Endometrial microvascular endothelial cells (primary cell): Measurements from ENCODE around the gene ESPN. TPM values are rescaled to one million over a fixed set of nuclear protein-coding genes. Genes with fewer than 3 reads are reported as not detected.
"Not testable (repeated sequence)": the region's sequence is repeated elsewhere in the genome, so short reads cannot be mapped to it uniquely, and the experiment has no call there.

ENCODE experiments used
- in situ Hi-C: cut with HindIII; loops from 2 replicates; pipeline ENCODE4 v1.10.0; 2017; ENCODE audit warnings: low sequenced_read_pairs, low pct_unique_long_range_greater_than_20kb; ENCODE audit errors: inconsistent ontology term
- total RNA-seq: library from RNA; depleted of rRNA; stranded (reverse); fragments of >200 nt; gene quantifications from one replicate; pipeline ENCODE4 v1.2.3, GENCODE V29; 2015; ENCODE audit errors: inconsistent ontology term

Gene ESPN
- total RNA-seq, 1 donor from 2014 or later, result 0.46 TPM

DNA sequence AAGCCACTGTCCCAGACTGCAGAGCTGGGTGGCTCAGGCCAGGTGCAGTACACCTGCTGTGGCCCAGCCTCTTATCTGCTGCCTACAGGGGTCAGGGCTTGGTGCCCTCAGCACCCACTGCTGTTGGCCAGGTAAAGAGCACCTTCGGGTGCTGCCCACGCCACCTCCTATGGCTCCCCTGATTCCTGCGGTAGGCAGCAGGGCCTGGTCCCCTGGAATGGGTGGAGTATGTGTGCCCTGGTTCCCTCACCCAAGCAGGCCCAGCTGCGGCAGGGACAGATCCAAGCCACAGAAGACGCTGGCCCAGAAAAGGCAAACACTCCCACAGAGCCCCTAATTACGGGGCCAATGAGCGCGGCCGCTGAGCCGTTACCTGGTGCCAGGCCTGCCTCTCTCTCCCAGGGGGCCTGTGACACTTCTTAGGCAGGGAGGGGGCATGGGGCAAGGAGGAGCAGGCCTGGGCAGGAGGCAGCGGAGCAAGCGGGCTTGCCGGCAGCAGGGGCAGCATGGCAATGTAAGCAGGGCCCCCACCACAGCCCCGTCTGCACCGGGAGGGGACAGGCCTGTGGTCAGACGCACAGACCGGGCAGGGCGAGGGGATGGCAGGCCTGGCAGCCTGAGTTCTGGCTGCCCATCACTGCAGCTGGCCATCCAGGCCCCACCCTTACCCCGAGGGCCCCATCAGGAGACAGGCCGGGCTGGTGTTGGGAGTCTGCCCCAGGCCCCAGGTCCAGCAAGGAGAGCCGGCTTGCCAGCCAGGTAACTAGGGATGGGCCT is 19.0 kb downstream of the ESPN start:
- in situ Hi-C loops, result no loop called here

DNA sequence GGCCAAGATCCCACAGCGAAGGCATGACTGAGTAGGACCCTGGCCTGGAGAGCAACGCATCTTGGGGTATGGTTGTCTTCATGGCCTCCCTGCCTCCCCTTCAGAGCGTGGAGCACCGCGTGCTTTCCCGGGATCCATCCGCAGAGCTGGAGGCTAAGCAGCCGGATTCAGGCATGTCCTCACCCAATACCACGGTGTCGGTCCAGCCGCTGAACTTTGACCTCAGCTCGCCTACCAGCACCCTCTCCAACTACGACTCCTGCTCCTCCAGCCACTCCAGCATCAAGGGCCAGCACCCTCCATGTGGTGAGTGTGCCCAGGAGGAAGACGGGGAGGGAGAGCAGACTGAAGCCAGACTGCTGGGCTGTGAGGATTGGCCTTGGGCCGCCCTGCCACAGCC is 19.8 kb downstream of the ESPN start:
- in situ Hi-C loops, result no loop called here

DNA sequence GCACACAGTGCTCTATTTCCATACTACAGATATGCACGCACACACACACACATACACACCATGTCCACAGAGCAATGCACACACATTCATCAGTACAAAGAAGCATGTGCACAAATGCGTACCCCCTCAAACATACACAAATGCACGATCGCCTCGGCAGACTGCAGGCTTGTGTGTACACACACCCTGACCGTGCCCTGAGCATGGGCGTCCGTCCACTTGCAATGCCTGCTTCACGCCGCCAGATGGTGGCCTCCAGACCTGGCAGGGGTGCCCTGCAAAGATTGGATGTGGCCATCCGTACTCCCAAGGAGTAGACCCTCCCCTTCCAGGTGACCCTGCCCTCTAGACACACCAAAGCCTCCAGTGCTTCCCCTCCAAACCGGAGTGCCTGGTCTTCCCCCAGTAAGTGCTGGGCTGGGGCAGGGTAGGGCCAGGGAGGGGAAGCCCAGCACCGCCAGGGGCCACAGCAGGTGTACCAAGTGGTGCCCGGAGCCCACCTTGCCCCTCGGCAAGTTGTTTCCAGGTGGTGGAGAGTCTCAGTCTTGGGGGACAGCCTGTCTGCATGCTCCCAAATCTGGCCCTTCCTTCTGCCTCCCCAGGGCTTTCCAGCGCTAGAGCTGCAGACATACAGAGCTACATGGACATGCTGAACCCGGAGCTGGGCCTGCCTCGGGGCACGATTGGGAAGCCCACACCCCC is 20.6 kb downstream of the ESPN start:
- in situ Hi-C loops, result no loop called here

DNA sequence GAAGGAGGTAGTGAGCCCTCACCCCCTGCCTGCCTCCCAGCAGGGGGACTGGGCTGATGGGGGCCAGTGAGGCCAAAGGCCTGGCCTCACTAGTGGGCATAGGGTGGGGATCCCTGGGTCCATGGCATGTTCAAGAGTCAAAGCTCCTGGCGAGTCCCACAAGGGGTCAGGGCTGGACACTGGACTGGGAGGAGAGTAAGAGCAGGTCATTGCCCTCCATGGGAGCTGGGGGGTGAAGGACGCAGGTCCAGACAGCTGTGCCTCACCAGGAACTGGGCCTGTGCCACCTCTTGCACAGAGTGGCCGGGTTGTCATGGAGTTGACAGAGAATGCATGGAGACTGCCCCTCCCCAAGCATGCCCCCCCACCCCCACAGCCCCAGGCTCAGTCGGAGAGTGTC is 21.4 kb downstream of the ESPN start:
- in situ Hi-C loops, result not testable (repeated sequence)

DNA sequence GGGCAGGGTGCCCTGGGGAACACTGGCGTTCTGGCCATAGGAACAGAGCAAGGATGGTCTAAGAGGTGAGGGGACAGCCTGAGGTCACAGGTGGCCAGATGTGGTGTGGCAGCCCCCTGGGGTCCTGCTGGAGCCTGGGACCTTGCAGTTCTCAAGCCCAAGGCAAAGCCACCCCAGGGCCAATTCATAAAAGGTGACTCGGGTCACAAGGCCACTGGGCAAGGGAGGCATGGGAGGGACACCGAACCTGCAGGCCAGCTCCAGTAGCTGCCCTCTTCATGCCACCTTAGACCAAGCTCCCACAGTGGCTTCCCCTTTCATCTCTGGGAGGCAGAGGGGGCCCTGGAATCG is 22.1 kb downstream of the ESPN start:
- in situ Hi-C loops, result no loop called here

DNA sequence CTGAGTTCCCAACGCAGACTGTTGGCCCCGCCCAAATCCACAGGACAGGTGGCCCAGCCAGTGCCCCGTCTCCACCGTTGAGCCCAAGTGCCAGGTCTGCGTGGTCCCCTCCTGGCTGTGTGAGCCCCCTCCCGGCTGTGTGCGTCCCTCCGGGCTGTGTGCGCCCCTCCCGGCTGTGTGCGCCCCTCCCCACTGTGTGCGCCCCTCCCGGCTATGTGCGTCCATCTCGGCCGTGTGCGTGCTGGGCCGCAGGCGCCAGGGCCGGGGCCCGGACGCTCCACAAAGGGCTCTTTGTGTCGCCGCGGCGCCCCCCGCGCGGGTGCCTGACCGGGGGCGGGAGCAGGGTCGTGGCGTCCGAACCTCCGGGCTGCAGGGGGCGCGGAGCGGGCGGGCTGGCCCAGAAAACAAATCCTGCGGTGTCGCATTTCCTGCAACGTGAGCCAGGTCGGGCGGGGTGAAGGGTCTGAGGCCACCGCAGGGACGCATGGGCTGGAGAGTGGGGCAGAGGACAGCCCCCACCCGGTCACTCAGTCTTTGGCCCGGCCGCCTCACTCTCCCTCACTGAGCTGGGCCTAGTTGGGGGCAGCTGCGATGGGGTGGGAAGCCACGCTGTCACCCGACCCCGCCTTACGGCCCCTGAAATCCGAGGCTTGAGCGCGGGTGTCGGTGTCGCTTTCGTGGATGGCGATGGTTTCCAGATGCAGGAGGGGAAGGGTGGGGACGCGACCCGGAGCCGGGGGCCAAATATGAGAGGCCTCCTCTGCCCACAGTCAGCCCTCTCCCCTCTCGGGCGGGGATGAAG is 22.6 kb downstream of the ESPN start:
- in situ Hi-C loops, result no loop called here

DNA sequence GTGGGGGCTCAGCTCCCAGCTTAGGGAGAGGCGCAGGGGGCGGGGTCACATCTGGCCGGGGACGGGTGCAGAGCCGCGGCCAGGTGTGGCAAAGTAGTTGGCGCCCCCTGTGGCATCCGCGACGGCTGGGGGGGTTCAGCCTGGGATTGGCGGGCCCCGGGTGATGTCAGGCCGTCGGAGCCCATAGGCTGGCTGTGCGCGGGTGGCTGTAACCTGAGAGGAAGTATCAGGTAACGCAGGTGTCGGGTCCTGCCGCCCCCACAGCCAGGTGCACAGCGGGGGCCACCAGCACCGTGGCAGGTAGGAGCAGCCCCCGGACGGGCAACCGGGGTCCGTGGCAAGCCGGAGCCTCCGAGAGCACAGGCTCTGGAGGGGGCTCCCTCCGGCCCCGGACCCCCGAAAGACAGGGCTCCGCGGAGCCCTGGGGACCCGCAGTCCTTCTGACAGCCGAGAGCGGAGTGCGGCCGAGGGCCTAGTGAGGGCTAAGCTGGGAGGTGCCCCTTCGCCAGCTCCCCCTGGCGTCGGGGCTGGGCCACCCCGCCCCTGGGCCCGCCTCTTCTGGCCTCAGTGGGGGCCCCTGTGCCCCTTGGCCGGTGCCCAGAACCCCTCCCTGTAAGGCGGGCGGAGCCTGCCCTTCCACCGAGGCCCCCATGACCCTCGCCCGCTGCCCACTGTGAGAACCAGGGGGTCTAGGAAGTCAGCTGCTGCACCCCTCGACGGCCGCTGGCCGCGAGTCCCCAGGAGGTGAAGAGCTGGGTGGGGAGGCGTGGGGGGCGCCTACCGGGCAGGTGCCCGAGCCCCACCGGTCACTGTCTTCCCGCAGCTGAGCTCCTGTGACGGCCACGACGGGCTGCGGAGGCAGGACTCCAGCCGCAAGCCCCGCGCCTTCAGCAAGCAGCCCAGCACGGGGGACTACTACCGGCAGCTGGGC is 23.5 kb downstream of the ESPN start:
- in situ Hi-C loops, result no loop called here

DNA sequence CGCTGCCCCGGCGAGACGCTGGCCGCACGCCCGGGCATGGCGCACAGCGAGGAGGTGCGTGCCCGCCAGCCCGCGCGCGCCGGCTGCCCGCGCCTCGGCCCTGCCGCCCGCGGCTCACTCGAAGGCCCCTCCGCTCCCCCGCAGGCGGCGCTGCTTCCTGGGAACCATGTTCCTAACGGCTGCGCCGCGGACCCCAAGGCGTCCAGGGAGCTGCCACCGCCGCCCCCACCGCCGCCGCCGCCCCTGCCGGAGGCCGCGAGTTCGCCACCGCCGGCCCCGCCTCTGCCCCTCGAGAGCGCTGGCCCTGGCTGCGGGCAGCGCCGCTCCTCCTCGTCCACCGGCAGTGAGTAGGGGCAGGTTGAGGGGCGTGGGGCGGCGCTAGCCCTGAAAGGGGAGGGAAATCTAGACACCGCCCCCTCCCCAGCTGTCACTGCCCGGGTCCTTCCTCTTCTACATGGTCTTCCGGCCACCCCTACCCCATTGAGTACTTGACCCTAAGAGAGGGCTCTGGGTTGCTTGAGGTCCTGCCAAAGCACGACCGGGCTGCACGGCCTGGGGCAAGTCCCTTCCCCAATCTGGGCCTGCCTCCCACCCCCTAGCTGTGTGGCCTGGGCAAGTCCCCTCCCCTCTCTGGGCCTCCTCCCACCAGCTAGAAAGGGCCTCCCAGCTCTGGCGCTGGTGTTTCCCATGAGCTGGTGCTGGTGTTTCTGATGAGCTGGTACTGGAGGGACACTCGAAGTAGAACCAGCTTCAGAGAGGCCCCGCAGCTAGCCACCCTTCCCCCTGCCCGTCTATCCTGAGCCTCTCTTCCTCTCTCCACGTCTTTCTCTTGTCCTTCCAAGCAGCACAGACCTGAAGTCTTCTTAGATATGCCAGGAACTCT is 24.4 kb downstream of the ESPN start:
- in situ Hi-C loops, result no loop called here

DNA sequence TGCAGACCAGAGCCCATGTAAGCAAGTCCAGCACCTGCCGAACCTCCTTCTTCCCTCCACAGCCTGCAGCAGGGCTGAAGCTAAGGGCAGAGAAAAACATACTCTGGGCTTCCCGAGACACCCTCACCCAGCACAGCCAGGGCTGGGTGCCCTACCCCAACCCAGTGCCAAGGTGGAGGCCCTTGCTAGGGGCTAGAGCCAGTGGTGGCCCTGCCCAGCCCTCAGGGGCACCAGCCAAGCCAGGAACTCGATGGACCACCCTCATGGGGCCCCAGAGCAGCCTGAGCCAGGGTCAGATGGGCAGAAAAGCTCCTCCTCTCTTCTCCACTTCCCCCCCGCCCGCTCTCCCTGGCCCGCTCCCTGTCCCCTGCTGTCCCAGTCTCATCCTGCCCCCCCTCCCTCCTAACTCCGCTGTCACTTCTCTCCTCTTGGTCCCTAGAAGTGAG is 25.5 kb downstream of the ESPN start:
- in situ Hi-C loops, result no loop called here

DNA sequence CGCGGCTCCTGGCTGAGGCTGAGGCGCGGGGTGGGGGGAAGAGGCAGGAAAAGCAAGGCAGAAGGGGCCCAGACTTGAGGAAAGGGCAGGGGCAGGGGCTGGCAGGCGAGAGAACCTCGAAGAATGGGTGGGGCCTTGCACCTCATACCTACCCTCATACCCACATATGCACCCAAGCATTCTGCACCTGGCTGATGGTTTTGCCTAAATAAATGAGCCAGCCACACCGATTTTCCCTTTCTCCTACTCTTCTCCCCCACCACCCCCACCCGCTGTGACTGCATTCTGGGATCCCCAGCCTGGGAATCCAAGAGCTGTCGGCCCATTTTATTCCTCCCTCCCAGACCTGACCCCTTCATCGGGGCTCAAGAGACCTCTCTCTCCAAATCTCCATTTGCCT is 25.9 kb downstream of the ESPN start:
- in situ Hi-C loops, result not testable (repeated sequence)

DNA sequence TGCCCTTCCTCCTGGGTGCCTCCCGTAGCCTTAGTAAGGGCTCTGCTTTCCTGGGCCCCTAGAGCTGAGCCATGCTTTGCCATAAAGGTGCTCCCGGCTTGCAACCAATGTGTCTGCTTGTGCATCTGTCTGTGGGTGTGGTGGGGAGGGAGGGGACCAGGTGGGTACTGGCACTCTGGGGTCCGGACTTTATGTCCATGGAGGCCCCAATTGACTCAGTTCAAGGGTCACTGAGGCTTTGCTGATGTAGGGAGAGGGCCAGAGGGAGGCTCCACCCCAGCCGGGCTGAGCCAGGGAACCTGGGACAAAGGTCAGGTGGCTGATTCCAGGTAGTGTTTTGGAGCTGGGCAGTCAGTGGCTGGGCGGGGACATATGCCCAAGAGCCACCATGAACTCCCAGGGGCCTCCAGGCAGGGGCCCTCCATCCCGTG is 26.4 kb downstream of the ESPN start:
- in situ Hi-C loops, result no loop called here

DNA sequence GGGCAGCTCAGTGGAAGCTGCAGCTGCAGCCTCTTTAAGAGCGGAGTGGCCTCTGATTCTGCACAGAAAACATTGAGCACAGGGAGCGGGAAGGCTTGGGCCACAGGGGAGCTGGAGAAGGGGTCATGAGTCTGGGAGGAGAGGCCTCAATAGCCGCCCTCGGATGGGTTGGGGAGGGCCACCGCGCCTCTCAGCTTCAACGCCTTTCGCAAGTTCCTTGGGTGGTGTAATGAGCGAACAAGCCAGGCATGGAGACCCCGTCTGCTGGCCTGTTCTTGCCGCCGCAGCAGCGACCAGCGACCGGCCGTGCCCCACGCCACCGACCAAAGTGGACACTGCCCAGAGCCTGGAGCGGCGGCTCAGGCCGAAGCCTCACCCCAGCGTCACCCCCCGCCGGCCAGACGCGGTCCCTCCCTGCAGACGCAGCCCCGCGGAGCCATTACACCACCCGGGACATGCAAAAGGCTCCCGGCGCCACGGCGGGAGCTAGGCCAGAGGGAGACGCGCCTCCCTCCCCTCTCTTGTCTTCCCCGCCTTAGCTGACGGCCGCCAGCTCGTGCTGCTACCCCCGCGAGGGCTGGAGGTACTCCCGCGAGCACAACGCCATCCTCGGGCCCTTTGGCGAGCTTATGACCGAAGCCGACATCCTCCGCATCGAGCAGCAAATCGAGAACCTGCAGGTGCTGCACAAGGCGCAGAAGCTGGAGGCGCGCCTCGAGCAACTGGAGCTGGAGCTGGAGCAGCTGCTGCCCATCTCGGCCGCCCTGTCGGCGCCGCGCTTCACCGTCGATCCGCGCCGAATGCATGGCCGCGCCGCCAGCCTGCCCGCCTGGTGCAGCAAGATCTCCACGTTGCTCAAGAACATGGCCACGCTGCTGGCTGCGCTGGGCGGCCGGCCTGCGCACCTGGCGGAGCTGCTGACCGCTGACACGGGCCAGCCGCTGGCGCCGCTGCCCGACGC is 29.6 kb downstream of the ESPN start:
- in situ Hi-C loops, result not testable (repeated sequence)

DNA sequence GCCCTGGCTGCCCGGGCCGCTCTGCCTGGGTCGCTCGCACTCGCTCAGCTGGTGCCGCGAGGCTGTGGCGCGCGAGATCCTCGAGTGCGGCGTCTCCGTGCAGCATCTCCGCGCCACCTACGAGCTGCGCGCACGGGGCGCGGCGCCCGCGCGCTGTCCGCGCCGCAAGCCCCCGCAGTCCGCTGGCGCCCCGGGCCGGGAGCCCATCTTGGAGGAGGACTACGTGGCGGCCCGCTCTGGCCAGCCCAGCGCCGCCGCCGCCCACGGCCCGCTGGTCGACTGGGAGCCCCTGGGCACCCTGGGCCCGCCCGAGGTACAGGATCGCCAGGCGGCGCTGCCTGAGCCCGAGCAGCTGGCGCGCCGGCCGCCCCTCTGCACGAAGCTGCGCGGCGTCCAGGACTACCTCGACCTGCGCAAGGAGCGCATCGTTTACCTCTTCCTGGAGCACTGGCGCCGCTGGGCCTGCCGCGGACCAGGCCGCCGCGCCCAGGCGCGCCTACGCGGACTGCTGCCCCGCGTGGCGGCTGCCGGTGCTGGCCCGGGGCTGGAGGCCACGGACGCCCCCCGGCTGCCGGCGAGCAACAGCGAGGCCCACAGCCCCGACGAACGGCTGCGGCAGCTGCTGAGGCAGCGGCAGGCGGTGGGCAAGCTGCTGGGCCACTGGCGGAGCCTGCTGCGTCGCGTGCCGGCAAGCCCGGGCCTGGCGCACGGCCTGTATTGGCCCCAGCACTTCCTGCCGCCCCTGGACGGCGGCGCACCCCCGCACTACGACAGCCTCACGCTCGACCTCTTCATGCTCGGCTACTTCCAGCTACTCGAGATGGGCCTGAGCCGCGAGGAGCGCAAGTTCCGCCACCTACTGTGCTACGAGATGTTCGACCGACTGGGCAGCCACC is 30.5 kb downstream of the ESPN start:
- in situ Hi-C loops, result no loop called here

DNA sequence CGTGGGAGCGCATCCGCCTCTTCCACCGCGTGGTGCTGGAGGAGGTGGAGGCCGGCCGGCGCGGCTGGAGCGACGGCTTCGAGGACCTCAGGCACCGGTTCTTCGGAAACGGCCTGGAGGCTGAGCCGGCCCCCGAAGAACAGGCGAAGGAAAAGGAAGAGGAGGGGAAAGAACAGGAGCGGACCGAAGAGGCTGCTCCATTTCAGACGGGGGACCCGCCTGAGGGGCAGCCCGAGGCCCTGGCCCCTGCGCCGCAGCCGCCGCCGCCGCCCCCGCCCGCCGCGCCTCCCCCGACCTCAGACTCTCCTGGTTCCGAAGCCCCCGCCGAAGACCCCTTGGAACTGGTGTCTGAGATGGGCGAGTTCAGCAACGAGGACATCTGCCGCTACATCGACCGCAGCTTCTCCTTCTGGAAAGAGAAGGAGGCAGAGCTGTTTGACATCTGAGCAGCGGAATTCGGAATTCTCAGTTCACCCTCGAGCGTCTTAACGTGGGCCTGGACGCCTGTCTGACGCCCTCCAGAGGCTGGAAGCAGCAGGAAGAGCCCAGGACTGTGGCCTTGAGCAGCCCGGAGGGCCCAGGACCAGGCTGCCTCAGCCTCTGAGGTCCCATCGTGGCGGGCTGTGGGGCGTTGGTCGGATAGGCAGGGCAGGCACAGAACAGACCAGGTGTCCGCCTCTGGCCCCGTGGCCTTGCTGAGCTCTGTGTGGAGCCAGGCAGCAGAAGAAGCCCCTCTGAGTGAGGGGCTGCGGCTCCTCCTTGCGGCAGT is 31.4 kb downstream of the ESPN start:
- in situ Hi-C loops, result not testable (repeated sequence)

DNA sequence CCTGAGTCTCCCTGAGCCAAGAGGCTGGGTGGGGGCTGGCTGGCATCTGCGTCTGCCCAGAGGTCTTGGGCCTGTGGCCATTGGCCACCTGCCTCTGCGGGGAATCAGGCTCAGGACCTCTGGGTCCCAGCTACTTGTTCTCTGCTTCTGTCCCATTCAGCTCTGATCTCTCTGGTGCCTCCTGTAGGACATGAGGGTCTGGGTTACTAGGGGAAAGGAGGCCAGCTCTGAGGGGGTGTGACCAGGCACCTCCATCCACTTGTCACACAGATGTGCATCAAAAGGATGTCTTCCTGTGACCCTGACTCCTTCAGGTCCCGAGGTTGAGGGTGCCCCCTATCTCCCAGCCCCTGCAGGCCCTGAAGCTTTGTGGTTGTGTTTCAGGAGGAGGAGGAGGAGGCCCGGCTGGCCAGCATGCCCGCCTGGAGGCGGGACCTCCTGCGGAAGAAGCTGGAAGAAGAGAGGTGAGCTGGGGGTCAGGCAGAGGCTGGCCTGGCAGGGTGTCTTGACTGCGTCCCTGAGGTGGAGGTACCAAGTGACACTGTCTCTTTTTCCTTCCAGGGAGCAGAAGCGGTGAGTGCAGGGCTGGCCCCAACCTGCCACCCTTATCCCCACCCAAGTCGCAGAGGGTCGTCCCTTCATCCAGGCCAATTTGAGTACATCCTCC is 32.4 kb downstream of the ESPN start:
- in situ Hi-C loops, result no loop called here
